ENCODE data around the gene KCNIP3.
"Not testable (repeated sequence)": the region's sequence is repeated elsewhere in the genome, so short reads cannot be mapped to it uniquely, and the experiment has no call there.

KCNIP3 gene

GRCh38 chr2:95374921-95375471, 77.8 kb downstream of the KCNIP3 start:
- no peak for DNase-seq (ENCODE audit: low read depth, low spot score)
- no peaks in the 10 kb centered on the region for H3K36me3 ChIP-seq (ENCODE audit: insufficient read depth, insufficient read length, low read length)
- TF ChIP-seq SUZ12 (IDR thresholded peaks at IDR 0.05; ENCODE audit: extremely low read depth, insufficient read depth, insufficient read length) (no peak), ZNF274 (IDR thresholded peaks at IDR 0.05; ENCODE audit: low read depth, low read length) (no peak), YY1 (IDR thresholded peaks at IDR 0.05; ENCODE audit: insufficient read depth, insufficient read length) (no peak)
- no peak overlapping the region for H3K4me3 ChIP-seq (ENCODE audit: insufficient read length, low read depth)
- peaks cover 15% of the 10 kb centered on the region for H3K4me1 ChIP-seq (ENCODE audit: insufficient read depth, insufficient read length)
- H3K9me3 ChIP-seq (ENCODE audit: insufficient read depth, low read length): no peaks in the 10 kb centered on the region; the same call in 1 of the 2 replicates
- H3K27me3 ChIP-seq (ENCODE audit: insufficient read depth, insufficient read length): no peaks in the 10 kb centered on the region
- no peak overlapping the region for H3K9ac ChIP-seq (ENCODE audit: insufficient read length, low read depth)

- Histone ChIP-seq H3K27me3 (ENCODE audit: insufficient read depth, insufficient read length) (no peaks in the 10 kb centered on the region), H3K4me3 (ENCODE audit: insufficient read length, low read depth) (no peak overlapping the region), H3K4me1 (ENCODE audit: insufficient read depth, insufficient read length) (peaks cover 15% of the 10 kb centered on the region), H3K36me3 (ENCODE audit: insufficient read depth, insufficient read length, low read length) (no peaks in the 10 kb centered on the region), H3K9ac (ENCODE audit: insufficient read length, low read depth) (no peak overlapping the region), H3K9me3 (ENCODE audit: insufficient read depth, low read length) (no peaks in the 10 kb centered on the region)
- DNase-seq (ENCODE audit: low read depth, low spot score): no peak
- TF ChIP-seq ZNF274 (IDR thresholded peaks at IDR 0.05; ENCODE audit: low read depth, low read length) (no peak), YY1 (IDR thresholded peaks at IDR 0.05; ENCODE audit: insufficient read depth, insufficient read length) (no peak), SUZ12 (IDR thresholded peaks at IDR 0.05; ENCODE audit: extremely low read depth, insufficient read depth, insufficient read length) (no peak)
Observed at GRCh38 chr2:95375532-95376150, 78.5 kb downstream of the KCNIP3 start.

- no peak for TF ChIP-seq YY1 (IDR thresholded peaks at IDR 0.05; ENCODE audit: insufficient read depth, insufficient read length)
- TF ChIP-seq SUZ12 (IDR thresholded peaks at IDR 0.05; ENCODE audit: extremely low read depth, insufficient read depth, insufficient read length): no peak
- no peak for TF ChIP-seq ZNF274 (IDR thresholded peaks at IDR 0.05; ENCODE audit: low read depth, low read length)
- Histone ChIP-seq H3K9me3 (ENCODE audit: insufficient read depth, low read length) (no peaks in the 10 kb centered on the region), H3K4me1 (ENCODE audit: insufficient read depth, insufficient read length) (peaks cover 15% of the 10 kb centered on the region), H3K36me3 (ENCODE audit: insufficient read depth, insufficient read length, low read length) (no peaks in the 10 kb centered on the region), H3K4me3 (ENCODE audit: insufficient read length, low read depth) (no peak overlapping the region), H3K27me3 (ENCODE audit: insufficient read depth, insufficient read length) (no peaks in the 10 kb centered on the region), H3K9ac (ENCODE audit: insufficient read length, low read depth) (no peak overlapping the region)
- no peak for DNase-seq (ENCODE audit: low read depth, low spot score)
Observed at GRCh38 chr2:95376311-95377215, 79.4 kb downstream of the KCNIP3 start.

GRCh38 chr2:95377216-95378123, 80.3 kb downstream of the KCNIP3 start:
- TF ChIP-seq ZNF274 (IDR thresholded peaks at IDR 0.05; ENCODE audit: low read depth, low read length): no peak
- no peak for TF ChIP-seq SUZ12 (IDR thresholded peaks at IDR 0.05; ENCODE audit: extremely low read depth, insufficient read depth, insufficient read length)
- TF ChIP-seq YY1 (IDR thresholded peaks at IDR 0.05; ENCODE audit: insufficient read depth, insufficient read length): no peak
- H3K9ac ChIP-seq (ENCODE audit: insufficient read length, low read depth): no peak overlapping the region
- DNase-seq (ENCODE audit: low read depth, low spot score): no peak
- peaks cover 15% of the 10 kb centered on the region for H3K4me1 ChIP-seq (ENCODE audit: insufficient read depth, insufficient read length)
- no peaks in the 10 kb centered on the region for H3K27me3 ChIP-seq (ENCODE audit: insufficient read depth, insufficient read length)
- H3K9me3 ChIP-seq (ENCODE audit: insufficient read depth, low read length): no peaks in the 10 kb centered on the region
- H3K36me3 ChIP-seq (ENCODE audit: insufficient read depth, insufficient read length, low read length): no peaks in the 10 kb centered on the region
- no peak overlapping the region for H3K4me3 ChIP-seq (ENCODE audit: insufficient read length, low read depth)

- H3K4me1 ChIP-seq (ENCODE audit: insufficient read depth, insufficient read length): peaks cover 15% of the 10 kb centered on the region
- DNase-seq (ENCODE audit: low read depth, low spot score); H3K4me3 ChIP-seq (ENCODE audit: insufficient read length, low read depth); H3K9ac ChIP-seq (ENCODE audit: insufficient read length, low read depth); H3K36me3 ChIP-seq (ENCODE audit: insufficient read depth, insufficient read length, low read length); H3K9me3 ChIP-seq (ENCODE audit: insufficient read depth, low read length); H3K27me3 ChIP-seq (ENCODE audit: insufficient read depth, insufficient read length): not testable (repeated sequence)
Observed at GRCh38 chr2:95378281-95378680, 81.1 kb downstream of the KCNIP3 start.

GRCh38 chr2:95379371-95379831, 82.3 kb downstream of the KCNIP3 start:
- Histone ChIP-seq H3K27me3 (ENCODE audit: insufficient read depth, insufficient read length) (no peaks in the 10 kb centered on the region), H3K36me3 (ENCODE audit: insufficient read depth, insufficient read length, low read length) (no peaks in the 10 kb centered on the region), H3K9ac (ENCODE audit: insufficient read length, low read depth) (no peak overlapping the region), H3K4me3 (ENCODE audit: insufficient read length, low read depth) (no peak overlapping the region), H3K9me3 (ENCODE audit: insufficient read depth, low read length) (no peaks in the 10 kb centered on the region), H3K4me1 (ENCODE audit: insufficient read depth, insufficient read length) (peaks cover 10% of the 10 kb centered on the region)
- TF ChIP-seq SUZ12 (IDR thresholded peaks at IDR 0.05; ENCODE audit: extremely low read depth, insufficient read depth, insufficient read length): no peak
- no peak for TF ChIP-seq ZNF274 (IDR thresholded peaks at IDR 0.05; ENCODE audit: low read depth, low read length)
- TF ChIP-seq YY1 (IDR thresholded peaks at IDR 0.05; ENCODE audit: insufficient read depth, insufficient read length): no peak
- no peak for DNase-seq (ENCODE audit: low read depth, low spot score)

All from NT2/D1 (cell line).